GM18499 (cell line): ENCODE results near the gene TBX3.
"Not testable (repeated sequence)": the region's sequence is repeated elsewhere in the genome, so short reads cannot be mapped to it uniquely, and the experiment has no call there.

Experiments used
- ATAC-seq: cut with Tn5 transposase; IDR thresholded peaks from one replicate; pipeline ENCODE4 v1.9.1; 2021; ENCODE audit warnings: moderate number of reproducible peaks; ENCODE audit not compliant: insufficient read depth, unreplicated experiment

Gene TBX3

GRCh38 chr12:114684098-114684869 is at the start of gene TBX3:
TSS of gene TBX3 (minus strand) at chr12:114684175. CDS start at chr12:114683200, 975 bp downstream.
- no peak for ATAC-seq

- ATAC-seq = no peak
Measured at GRCh38 chr12:114732426-114733030, 48.6 kb upstream of the TBX3 start.

- no peak for ATAC-seq
Measured at GRCh38 chr12:114729731-114730130, 45.8 kb upstream of the TBX3 start.

GRCh38 chr12:114726092-114726710 is 42.2 kb upstream of the TBX3 start:
- no peak for ATAC-seq

GRCh38 chr12:114722176-114722575 is 38.2 kb upstream of the TBX3 start:
- ATAC-seq = not testable (repeated sequence)

- ATAC-seq = no peak
Measured at GRCh38 chr12:114721266-114721665, 37.3 kb upstream of the TBX3 start.

- no peak for ATAC-seq
Measured at GRCh38 chr12:114713466-114714215, 29.7 kb upstream of the TBX3 start.

- no peak for ATAC-seq
Measured at GRCh38 chr12:114711689-114712152, 27.7 kb upstream of the TBX3 start.

GRCh38 chr12:114710151-114710550 is 26.2 kb upstream of the TBX3 start:
- no peak for ATAC-seq

- no peak for ATAC-seq
Measured at GRCh38 chr12:114709112-114709511, 25.1 kb upstream of the TBX3 start.

- not testable (repeated sequence) for ATAC-seq
Measured at GRCh38 chr12:114708598-114708997, 24.6 kb upstream of the TBX3 start.

GRCh38 chr12:114704096-114704495 is 20.1 kb upstream of the TBX3 start:
- ATAC-seq = no peak

GRCh38 chr12:114703060-114703493 is 19.1 kb upstream of the TBX3 start:
- ATAC-seq = no peak

- ATAC-seq = no peak
Measured at GRCh38 chr12:114702462-114702861, 18.5 kb upstream of the TBX3 start.

GRCh38 chr12:114701553-114701952 is 17.6 kb upstream of the TBX3 start:
- no peak for ATAC-seq

GRCh38 chr12:114701104-114701414 is 17.1 kb upstream of the TBX3 start:
- ATAC-seq = no peak

- no peak for ATAC-seq
Measured at GRCh38 chr12:114700392-114701103, 16.6 kb upstream of the TBX3 start.

GRCh38 chr12:114698566-114699163 is 14.7 kb upstream of the TBX3 start:
- ATAC-seq = no peak

GRCh38 chr12:114697741-114698565 is 14.0 kb upstream of the TBX3 start:
- no peak for ATAC-seq
